SHP77 (cell line): Measurements from ENCODE around the gene ALDH1A2.

Source experiments
- DNase-seq, 2 experiments: peaks; one replicate each; lab custom pipeline; 2025; lab: John Stamatoyannopoulos, UW

ALDH1A2 gene

GRCh38 chr15:57943171-57943570 is 122.3 kb downstream of the ALDH1A2 start:
- DNase-seq: no peak

- no peak for DNase-seq
Observed at GRCh38 chr15:57941816-57942215, 123.7 kb downstream of the ALDH1A2 start.

GRCh38 chr15:57932348-57932747 is 133.2 kb downstream of the ALDH1A2 start:
- DNase-seq: no peak

GRCh38 chr15:57931570-57931969 is 133.9 kb downstream of the ALDH1A2 start:
- no peak for DNase-seq

- no peak for DNase-seq
Observed at GRCh38 chr15:57927091-57927631, 138.3 kb downstream of the ALDH1A2 start.

- DNase-seq: no peak
Observed at GRCh38 chr15:57925650-57926049, 139.9 kb downstream of the ALDH1A2 start.

GRCh38 chr15:57924598-57924997 is 140.9 kb downstream of the ALDH1A2 start:
- DNase-seq: no peak

GRCh38 chr15:57923750-57924149 is 141.8 kb downstream of the ALDH1A2 start:
- no peak for DNase-seq

GRCh38 chr15:57923306-57923705 is 142.2 kb downstream of the ALDH1A2 start:
- no peak for DNase-seq

- DNase-seq: no peak
Observed at GRCh38 chr15:57922776-57923175, 142.7 kb downstream of the ALDH1A2 start.

- no peak for DNase-seq
Observed at GRCh38 chr15:57921371-57921770, 144.1 kb downstream of the ALDH1A2 start.

GRCh38 chr15:57920911-57921310 is 144.6 kb downstream of the ALDH1A2 start:
- no peak for DNase-seq

GRCh38 chr15:57919754-57920153 is 145.8 kb downstream of the ALDH1A2 start:
- no peak for DNase-seq

- no peak for DNase-seq
Observed at GRCh38 chr15:57917998-57918397, 147.5 kb downstream of the ALDH1A2 start.

GRCh38 chr15:57916695-57917094 is 148.8 kb downstream of the ALDH1A2 start:
- DNase-seq: no peak

- no peak for DNase-seq
Observed at GRCh38 chr15:57915827-57916531, 149.5 kb downstream of the ALDH1A2 start.

- DNase-seq: no peak
Observed at GRCh38 chr15:57914350-57915055, 151.0 kb downstream of the ALDH1A2 start.

GRCh38 chr15:57911247-57911646 is 154.3 kb downstream of the ALDH1A2 start:
- no peak for DNase-seq

GRCh38 chr15:57910672-57911071 is 154.8 kb downstream of the ALDH1A2 start:
- no peak for DNase-seq

- no peak for DNase-seq
Observed at GRCh38 chr15:57909388-57909787, 156.1 kb downstream of the ALDH1A2 start.

- DNase-seq: no peak
Observed at GRCh38 chr15:57903626-57904025, 161.9 kb downstream of the ALDH1A2 start.
